Measurements from ENCODE around the gene THRA.

THRA gene

GRCh38 chr17:40092581-40092980 is 29.8 kb downstream of the THRA start:
- H3K9me3 ChIP-seq (ENCODE audit: control insufficient read depth, insufficient read depth, low read length), result no peaks in the 10 kb centered on the region
- H3K4me3 ChIP-seq (ENCODE audit: low read length), result no peak overlapping the region
- no peaks in the 10 kb centered on the region for H3K79me2 ChIP-seq (ENCODE audit: control insufficient read depth, low read length)
- H3K4me1 ChIP-seq (ENCODE audit: control insufficient read depth, low read length), result peaks cover 24% of the 10 kb centered on the region
- no peaks in the 10 kb centered on the region for H4K20me1 ChIP-seq (ENCODE audit: control insufficient read depth, insufficient read depth, low read depth, low read length)
- H3K27ac ChIP-seq (ENCODE audit: low read depth, low read length), result no peak overlapping the region
- H3K9me2 ChIP-seq (replicated peaks; ENCODE audit: control insufficient read depth, low read length), result no peaks in the 10 kb centered on the region
- no peak overlapping the region for H3K4me2 ChIP-seq (ENCODE audit: low read length)
- no peaks in the 10 kb centered on the region for H3F3A ChIP-seq (ENCODE audit: control insufficient read depth, insufficient read depth)
- TF ChIP-seq CTCF (IDR thresholded peaks at IDR 0.05; ENCODE audit: low read depth, low read length, poor library complexity, severe bottlenecking) (no peak), EZH2phosphoT487 (IDR thresholded peaks at IDR 0.05; ENCODE audit: borderline replicate concordance, low read length) (no peak)
- H3K36me3 ChIP-seq (ENCODE audit: control insufficient read depth, low read length), result peaks cover 23% of the 10 kb centered on the region
- H3K27me3 ChIP-seq (ENCODE audit: control insufficient read depth, low read length), result no peaks in the 10 kb centered on the region

GRCh38 chr17:40093005-40093579 is 30.3 kb downstream of the THRA start:
- Histone ChIP-seq H3K9me2 (replicated peaks; ENCODE audit: control insufficient read depth, low read length) (no peaks in the 10 kb centered on the region), H3K9me3 (ENCODE audit: control insufficient read depth, insufficient read depth, low read length) (no peaks in the 10 kb centered on the region), H4K20me1 (ENCODE audit: control insufficient read depth, insufficient read depth, low read depth, low read length) (no peaks in the 10 kb centered on the region), H3K27ac (ENCODE audit: low read depth, low read length) (no peak overlapping the region), H3K36me3 (ENCODE audit: control insufficient read depth, low read length) (peaks cover 23% of the 10 kb centered on the region), H3K4me2 (ENCODE audit: low read length) (no peak overlapping the region), H3K4me1 (ENCODE audit: control insufficient read depth, low read length) (peaks cover 29% of the 10 kb centered on the region), H3K27me3 (ENCODE audit: control insufficient read depth, low read length) (no peaks in the 10 kb centered on the region), H3K4me3 (ENCODE audit: low read length) (no peak overlapping the region), H3K79me2 (ENCODE audit: control insufficient read depth, low read length) (no peaks in the 10 kb centered on the region), H3F3A (ENCODE audit: control insufficient read depth, insufficient read depth) (no peaks in the 10 kb centered on the region)
- TF ChIP-seq CTCF (IDR thresholded peaks at IDR 0.05; ENCODE audit: low read depth, low read length, poor library complexity, severe bottlenecking) (no peak), EZH2phosphoT487 (IDR thresholded peaks at IDR 0.05; ENCODE audit: borderline replicate concordance, low read length) (no peak)

- peaks cover 23% of the 10 kb centered on the region for H3K36me3 ChIP-seq (ENCODE audit: control insufficient read depth, low read length)
- no peaks in the 10 kb centered on the region for H3F3A ChIP-seq (ENCODE audit: control insufficient read depth, insufficient read depth)
- H3K4me1 ChIP-seq (ENCODE audit: control insufficient read depth, low read length), result peaks cover 35% of the 10 kb centered on the region
- TF ChIP-seq EZH2phosphoT487 (IDR thresholded peaks at IDR 0.05; ENCODE audit: borderline replicate concordance, low read length) (no peak), CTCF (IDR thresholded peaks at IDR 0.05; ENCODE audit: low read depth, low read length, poor library complexity, severe bottlenecking) (no peak)
- H3K4me2 ChIP-seq (ENCODE audit: low read length), result no peak overlapping the region
- no peak overlapping the region for H3K4me3 ChIP-seq (ENCODE audit: low read length)
- H3K9me3 ChIP-seq (ENCODE audit: control insufficient read depth, insufficient read depth, low read length), result no peaks in the 10 kb centered on the region
- H4K20me1 ChIP-seq (ENCODE audit: control insufficient read depth, insufficient read depth, low read depth, low read length), result no peaks in the 10 kb centered on the region
- no peaks in the 10 kb centered on the region for H3K27me3 ChIP-seq (ENCODE audit: control insufficient read depth, low read length)
- no peaks in the 10 kb centered on the region for H3K79me2 ChIP-seq (ENCODE audit: control insufficient read depth, low read length)
- no peak overlapping the region for H3K27ac ChIP-seq (ENCODE audit: low read depth, low read length)
- no peaks in the 10 kb centered on the region for H3K9me2 ChIP-seq (replicated peaks; ENCODE audit: control insufficient read depth, low read length)
These were observed 30.9 kb downstream of the THRA start for GRCh38 chr17:40093580-40094201.

Measured in DOHH2 (cell line).